Left renal cortex interstitium (tissue), 4 donors: ENCODE results near the gene BCL3. TPM values are rescaled to one million over a fixed set of nuclear protein-coding genes. Genes with fewer than 3 reads are reported as not detected.

Experiments
- polyA plus RNA-seq, 4 donors: library from polyadenylated mRNA; unstranded; fragments of 120-200 nt; gene quantifications; one replicate each; pipeline ENCODE4 v1.2.1, GENCODE V29; 2013; ENCODE audit not compliant: insufficient read length in 4 of 4

The BCL3 gene
- polyA plus RNA-seq, 4 donors: 5.3 to 10.0 (median 8.8) TPM

Other genes starting within 250 kb of the BCL3 start
- gene ZNF180, start 248.2 kb upstream of the BCL3 start, polyA plus RNA-seq: 10 to 100 TPM; 14.3 to 17.1 (median 16.4) TPM
- not detected for gene CEACAM20, start 219.0 kb upstream of the BCL3 start, polyA plus RNA-seq
- 1 to 10 TPM in 3 of 4 donors, under 1 TPM in 1; 0.99 to 1.7 (median 1.4) TPM for gene IGSF23, start 135.1 kb upstream of the BCL3 start, polyA plus RNA-seq
- 10 to 100 TPM; 27.4 to 42.7 (median 33.1) TPM for gene PVR, start 104.8 kb upstream of the BCL3 start, polyA plus RNA-seq
- gene CEACAM19, start 77.2 kb upstream of the BCL3 start, polyA plus RNA-seq: 10 to 100 TPM in 3 of 4 donors, 1 to 10 TPM in 1; 9.1 to 30.9 (median 20.1) TPM
- not detected for gene CEACAM16, start 49.6 kb upstream of the BCL3 start, polyA plus RNA-seq
- gene CBLC, start 29.2 kb downstream of the BCL3 start, polyA plus RNA-seq: 1 to 10 TPM; 5.0 to 7.8 (median 6.9) TPM
- 100 to 1,000 TPM; 409 to 745 (median 689) TPM for gene BCAM, start 60.4 kb downstream of the BCL3 start, polyA plus RNA-seq
- gene NECTIN2, start 97.6 kb downstream of the BCL3 start, polyA plus RNA-seq: 100 to 1,000 TPM; 150 to 188 (median 163) TPM
- 10 to 100 TPM; 40.5 to 59.2 (median 49.0) TPM for gene TOMM40, start 142.5 kb downstream of the BCL3 start, polyA plus RNA-seq
- gene APOE, start 157.1 kb downstream of the BCL3 start, polyA plus RNA-seq: 100 to 1,000 TPM; 315 to 432 (median 415) TPM
- 10 to 100 TPM in 2 of 4 donors, 1 to 10 TPM in 2; 8.7 to 26.2 (median 10.1) TPM for gene APOC1, start 165.9 kb downstream of the BCL3 start, polyA plus RNA-seq
- under 1 TPM in 1 of 4 donors, not detected in 3; 0.51 TPM for gene APOC4, start 193.5 kb downstream of the BCL3 start, polyA plus RNA-seq
- gene APOC2, start 197.3 kb downstream of the BCL3 start, polyA plus RNA-seq: 10 to 100 TPM in 2 of 4 donors, 1 to 10 TPM in 2; 5.5 to 21.4 (median 8.5) TPM
- 100 to 1,000 TPM; 112 to 140 (median 116) TPM for gene CLPTM1, start 206.7 kb downstream of the BCL3 start, polyA plus RNA-seq